HG03045 (cell line): ENCODE measurements around the gene BRD4.

Experiments used
- ATAC-seq: cut with Tn5 transposase; IDR thresholded peaks from one replicate; pipeline ENCODE4 v1.9.1; 2021; ENCODE audit warnings: mild to moderate bottlenecking, moderate library complexity; ENCODE audit not compliant: unreplicated experiment

The BRD4 gene

GRCh38 chr19:15317392-15318071 lies 14.8 kb downstream of the BRD4 start:
- no peak for ATAC-seq

GRCh38 chr19:15316498-15316897 lies 15.8 kb downstream of the BRD4 start:
- no peak for ATAC-seq

GRCh38 chr19:15315101-15315500 lies 17.2 kb downstream of the BRD4 start:
- no peak for ATAC-seq

- ATAC-seq: no peak
Observed at GRCh38 chr19:15313649-15314279, 18.6 kb downstream of the BRD4 start.

GRCh38 chr19:15307169-15307568 lies 25.2 kb downstream of the BRD4 start:
- ATAC-seq: no peak

- no peak for ATAC-seq
Observed at GRCh38 chr19:15305582-15306334, 26.6 kb downstream of the BRD4 start.

- ATAC-seq: no peak
Observed at GRCh38 chr19:15304140-15304705, 28.1 kb downstream of the BRD4 start.

GRCh38 chr19:15303105-15303780 lies 29.1 kb downstream of the BRD4 start:
- no peak for ATAC-seq

- no peak for ATAC-seq
Observed at GRCh38 chr19:15300533-15301197, 31.7 kb downstream of the BRD4 start.

GRCh38 chr19:15299568-15300409 lies 32.5 kb downstream of the BRD4 start:
- no peak for ATAC-seq

- ATAC-seq: no peak
Observed at GRCh38 chr19:15298847-15299567, 33.3 kb downstream of the BRD4 start.

GRCh38 chr19:15297416-15298224 lies 34.7 kb downstream of the BRD4 start:
- ATAC-seq: no peak

- no peak for ATAC-seq
Observed at GRCh38 chr19:15296841-15297415, 35.4 kb downstream of the BRD4 start.

- no peak for ATAC-seq
Observed at GRCh38 chr19:15296353-15296752, 36.0 kb downstream of the BRD4 start.

- ATAC-seq: no peak
Observed at GRCh38 chr19:15294561-15294990, 37.8 kb downstream of the BRD4 start.

- ATAC-seq: no peak
Observed at GRCh38 chr19:15293781-15294491, 38.4 kb downstream of the BRD4 start.
